Measurements from ENCODE around the gene QSOX2.

DNA sequence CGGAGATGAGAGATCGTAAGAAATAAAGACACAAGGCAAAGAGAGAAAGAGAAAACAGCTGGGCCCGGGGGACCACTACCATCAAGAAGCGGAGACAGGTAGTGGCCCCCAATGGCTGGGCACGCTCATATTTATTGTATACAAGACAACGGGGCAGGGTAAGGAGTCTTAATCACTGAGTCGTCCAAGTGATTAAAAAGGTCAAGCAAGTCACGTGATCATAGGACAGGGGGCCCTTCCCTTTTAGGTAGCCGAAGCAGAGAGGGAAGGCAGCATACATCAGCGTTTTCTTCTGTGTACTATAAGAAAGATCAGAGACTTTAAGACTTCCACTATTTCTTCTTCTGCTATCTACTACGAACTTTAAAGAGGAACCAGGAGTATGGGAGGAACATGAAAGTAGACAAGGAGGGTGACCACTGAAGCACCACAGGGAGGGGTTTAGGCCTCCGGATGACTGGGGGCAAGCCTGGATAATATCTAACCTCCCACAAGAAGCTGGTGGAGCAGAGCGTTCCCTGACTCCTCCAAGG, 24.6 kb upstream of the QSOX2 start:
- no peak for TF ChIP-seq POLR2A (IDR thresholded peaks at IDR 0.05)
- TF ChIP-seq, protein P1, sequence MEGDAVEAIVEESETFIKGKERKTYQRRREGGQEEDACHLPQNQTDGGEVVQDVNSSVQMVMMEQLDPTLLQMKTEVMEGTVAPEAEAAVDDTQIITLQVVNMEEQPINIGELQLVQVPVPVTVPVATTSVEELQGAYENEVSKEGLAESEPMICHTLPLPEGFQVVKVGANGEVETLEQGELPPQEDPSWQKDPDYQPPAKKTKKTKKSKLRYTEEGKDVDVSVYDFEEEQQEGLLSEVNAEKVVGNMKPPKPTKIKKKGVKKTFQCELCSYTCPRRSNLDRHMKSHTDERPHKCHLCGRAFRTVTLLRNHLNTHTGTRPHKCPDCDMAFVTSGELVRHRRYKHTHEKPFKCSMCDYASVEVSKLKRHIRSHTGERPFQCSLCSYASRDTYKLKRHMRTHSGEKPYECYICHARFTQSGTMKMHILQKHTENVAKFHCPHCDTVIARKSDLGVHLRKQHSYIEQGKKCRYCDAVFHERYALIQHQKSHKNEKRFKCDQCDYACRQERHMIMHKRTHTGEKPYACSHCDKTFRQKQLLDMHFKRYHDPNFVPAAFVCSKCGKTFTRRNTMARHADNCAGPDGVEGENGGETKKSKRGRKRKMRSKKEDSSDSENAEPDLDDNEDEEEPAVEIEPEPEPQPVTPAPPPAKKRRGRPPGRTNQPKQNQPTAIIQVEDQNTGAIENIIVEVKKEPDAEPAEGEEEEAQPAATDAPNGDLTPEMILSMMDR (IDR thresholded peaks at IDR 0.05) = no peak
- no peak for TF ChIP-seq EP300 (IDR thresholded peaks at IDR 0.05)
- no peak for TF ChIP-seq POLR2AphosphoS5 (IDR thresholded peaks at IDR 0.05)

All from suprapubic skin (tissue), 4 donors.